Activated T-cell treated with anti-CD3 and anti-CD28 coated beads, Interleukin-2, amount 50 U/mL, for 72 hours (primary cell): ENCODE measurements around the gene PSIP1. TPM values are rescaled to one million over a fixed set of nuclear protein-coding genes. Genes with fewer than 3 reads are reported as not detected.

Source experiments
- ATAC-seq, 2 donors: fragments of 150-1000 bp; cut with Tn5 transposase; replicated peaks in 1 of 2; 2 replicates each; pipeline ENCODE4 v1.10.0; 2021; ENCODE audit warnings: moderate library complexity in 2 of 2, mild to moderate bottlenecking in 1 of 2
- DNase-seq, 2 donors: peaks; one replicate each; pipeline ENCODE4 v3.0.0; 2021 to 2022; ENCODE audit warnings: mixed read lengths in 1 of 2
- H3K27ac Mint-ChIP-seq: one replicate; pipeline ENCODE4 v1.8.0; 2022; ENCODE audit warnings: mild to moderate bottlenecking, moderate library complexity, mixed read lengths
- H3K27me3 Mint-ChIP-seq: one replicate; pipeline ENCODE4 v1.8.0; 2022; ENCODE audit warnings: low read depth, mixed read lengths
- H3K36me3 Mint-ChIP-seq, 2 donors: one replicate each; pipeline ENCODE4 v1.8.0; 2022; ENCODE audit warnings: mixed read lengths in 2 of 2, mild to moderate bottlenecking in 1 of 2; ENCODE audit not compliant: insufficient read depth in 2 of 2
- H3K4me1 Mint-ChIP-seq: one replicate; pipeline ENCODE4 v1.8.0; 2022; ENCODE audit warnings: low read depth, mixed read lengths
- H3K4me3 Mint-ChIP-seq, 2 donors: one replicate each; pipeline ENCODE4 v1.8.0; 2022; ENCODE audit warnings: mild to moderate bottlenecking in 2 of 2, mixed read lengths in 2 of 2, moderate library complexity in 2 of 2
- H3K9me3 Mint-ChIP-seq, 2 donors: one replicate each; pipeline ENCODE4 v1.8.0; 2022; ENCODE audit warnings: mixed read lengths in 2 of 2
- total RNA-seq, 2 donors: library from RNA; stranded (reverse); gene quantifications; one replicate each; pipeline ENCODE4 v1.2.3, GENCODE V29; 2022

The PSIP1 gene
- total RNA-seq, 2 donors from 2014 or later: 141 to 165 TPM

GRCh38 chr9:15492485-15493150, 18.2 kb downstream of the PSIP1 start:
- ATAC-seq (no peak), DNase-seq (no peak)
- H3K4me3 Mint-ChIP-seq: no peak overlapping the region
- H3K27ac Mint-ChIP-seq: no peak overlapping the region
- H3K9me3 Mint-ChIP-seq: peaks cover 0 to 5% of the 10 kb centered on the region in 2 donors
- no peaks in the 10 kb centered on the region for H3K27me3 Mint-ChIP-seq
- peaks cover 41% of the 10 kb centered on the region for H3K4me1 Mint-ChIP-seq
- peaks cover 8 to 25% of the 10 kb centered on the region in 2 donors for H3K36me3 Mint-ChIP-seq

GRCh38 chr9:15491950-15492349, 18.8 kb downstream of the PSIP1 start:
- no peak for ATAC-seq
- no peak overlapping the region for H3K4me3 Mint-ChIP-seq
- H3K4me1 Mint-ChIP-seq: peaks cover 44% of the 10 kb centered on the region
- no peaks in the 10 kb centered on the region for H3K27me3 Mint-ChIP-seq
- no peak for DNase-seq
- H3K27ac Mint-ChIP-seq: no peak overlapping the region
- H3K36me3 Mint-ChIP-seq: peaks cover 10 to 24% of the 10 kb centered on the region in 2 donors
- H3K9me3 Mint-ChIP-seq: peaks cover 0 to 5% of the 10 kb centered on the region in 2 donors

GRCh38 chr9:15485836-15486666, 24.7 kb downstream of the PSIP1 start:
- Mint-ChIP-seq H3K36me3 (peaks cover 9 to 39% of the 10 kb centered on the region in 2 donors), H3K4me1 (peaks cover 40% of the 10 kb centered on the region), H3K27ac (peak overlapping the region; percentile 86), H3K27me3 (no peaks in the 10 kb centered on the region), H3K4me3 (peak overlapping the region in 1 of 2 donors; percentile 21), H3K9me3 (no peaks in the 10 kb centered on the region)
- DNase-seq (no peak), ATAC-seq (no peak)

GRCh38 chr9:15484802-15485201, 26.0 kb downstream of the PSIP1 start:
- no peak for ATAC-seq
- peaks cover 42% of the 10 kb centered on the region for H3K4me1 Mint-ChIP-seq
- H3K27ac Mint-ChIP-seq: no peak overlapping the region
- H3K36me3 Mint-ChIP-seq: peaks cover 9 to 39% of the 10 kb centered on the region in 2 donors
- H3K9me3 Mint-ChIP-seq: no peaks in the 10 kb centered on the region
- H3K27me3 Mint-ChIP-seq: no peaks in the 10 kb centered on the region
- DNase-seq: no peak
- H3K4me3 Mint-ChIP-seq: no peak overlapping the region

- peaks cover 35% of the 10 kb centered on the region for H3K4me1 Mint-ChIP-seq
- no peak for ATAC-seq
- no peak for DNase-seq
Measured at GRCh38 chr9:15482146-15482545, 28.6 kb downstream of the PSIP1 start.

GRCh38 chr9:15480028-15480427, 30.7 kb downstream of the PSIP1 start:
- Mint-ChIP-seq H3K36me3 (peaks cover 8 to 40% of the 10 kb centered on the region in 2 donors), H3K27ac (no peak overlapping the region)

More at GRCh38 chr9:15482146-15482545, 28.6 kb downstream of the PSIP1 start:
- no peak overlapping the region for H3K4me3 Mint-ChIP-seq
- no peaks in the 10 kb centered on the region for H3K9me3 Mint-ChIP-seq
- peaks cover 6 to 45% of the 10 kb centered on the region in 2 donors for H3K36me3 Mint-ChIP-seq
- peak overlapping the region; percentile 8 for H3K27ac Mint-ChIP-seq
- no peaks in the 10 kb centered on the region for H3K27me3 Mint-ChIP-seq

GRCh38 chr9:15475923-15476536, 34.7 kb downstream of the PSIP1 start:
- Mint-ChIP-seq H3K4me3 (no peak overlapping the region), H3K36me3 (peaks cover 8 to 43% of the 10 kb centered on the region in 2 donors), H3K4me1 (peaks cover 20% of the 10 kb centered on the region), H3K27ac (no peak overlapping the region), H3K9me3 (no peaks in the 10 kb centered on the region), H3K27me3 (no peaks in the 10 kb centered on the region)
- no peak for DNase-seq
- no peak for ATAC-seq

More at GRCh38 chr9:15480028-15480427, 30.7 kb downstream of the PSIP1 start:
- no peak overlapping the region for H3K4me3 Mint-ChIP-seq
- H3K4me1 Mint-ChIP-seq: peaks cover 21% of the 10 kb centered on the region
- DNase-seq: no peak
- no peaks in the 10 kb centered on the region for H3K27me3 Mint-ChIP-seq
- ATAC-seq: no peak
- no peaks in the 10 kb centered on the region for H3K9me3 Mint-ChIP-seq

GRCh38 chr9:15469862-15470261, 40.9 kb downstream of the PSIP1 start:
- Mint-ChIP-seq H3K27me3 (no peaks in the 10 kb centered on the region), H3K9me3 (no peaks in the 10 kb centered on the region), H3K4me3 (no peak overlapping the region), H3K4me1 (peaks cover 22% of the 10 kb centered on the region), H3K27ac (peak overlapping the region; percentile 75), H3K36me3 (peaks cover 10 to 54% of the 10 kb centered on the region in 2 donors)
- ATAC-seq: no peak
- no peak for DNase-seq

GRCh38 chr9:15469406-15469805, 41.4 kb downstream of the PSIP1 start:
- no peak for DNase-seq
- peaks cover 10 to 52% of the 10 kb centered on the region in 2 donors for H3K36me3 Mint-ChIP-seq
- H3K27me3 Mint-ChIP-seq: no peaks in the 10 kb centered on the region
- H3K27ac Mint-ChIP-seq: no peak overlapping the region
- no peak overlapping the region for H3K4me3 Mint-ChIP-seq
- peaks cover 22% of the 10 kb centered on the region for H3K4me1 Mint-ChIP-seq
- H3K9me3 Mint-ChIP-seq: no peaks in the 10 kb centered on the region
- ATAC-seq: no peak

- Mint-ChIP-seq H3K27ac (peak overlapping the region; percentile 15), H3K36me3 (peaks cover 8 to 44% of the 10 kb centered on the region in 2 donors), H3K4me1 (peaks cover 17% of the 10 kb centered on the region), H3K9me3 (no peaks in the 10 kb centered on the region), H3K4me3 (no peak overlapping the region), H3K27me3 (no peaks in the 10 kb centered on the region)
- no peak for DNase-seq
- no peak for ATAC-seq
Measured at GRCh38 chr9:15468145-15468544, 42.6 kb downstream of the PSIP1 start.

- no peaks in the 10 kb centered on the region for H3K27me3 Mint-ChIP-seq
Measured at GRCh38 chr9:15461601-15462000, 49.2 kb downstream of the PSIP1 start.

GRCh38 chr9:15461056-15461455, 49.7 kb downstream of the PSIP1 start:
- ATAC-seq: no peak
- Mint-ChIP-seq H3K4me1 (no peaks in the 10 kb centered on the region), H3K36me3 (peaks cover 0 to 18% of the 10 kb centered on the region in 2 donors), H3K4me3 (no peak overlapping the region), H3K9me3 (no peaks in the 10 kb centered on the region), H3K27ac (no peak overlapping the region), H3K27me3 (no peaks in the 10 kb centered on the region)
- DNase-seq: no peak

More at GRCh38 chr9:15461601-15462000, 49.2 kb downstream of the PSIP1 start:
- Mint-ChIP-seq H3K4me3 (no peak overlapping the region), H3K4me1 (peaks cover under 1% of the 10 kb centered on the region), H3K36me3 (peaks cover under 1 to 19% of the 10 kb centered on the region in 2 donors), H3K9me3 (no peaks in the 10 kb centered on the region), H3K27ac (no peak overlapping the region)
- no peak for DNase-seq
- ATAC-seq: no peak

- Mint-ChIP-seq H3K4me1 (no peaks in the 10 kb centered on the region), H3K4me3 (no peak overlapping the region), H3K27ac (no peak overlapping the region), H3K36me3 (peaks cover 1 to 12% of the 10 kb centered on the region in 2 donors), H3K9me3 (no peaks in the 10 kb centered on the region), H3K27me3 (no peaks in the 10 kb centered on the region)
- no peak for DNase-seq
- no peak for ATAC-seq
Measured at GRCh38 chr9:15453956-15454355, 56.8 kb downstream of the PSIP1 start.
